Naive thymus-derived CD4-positive, alpha-beta T cell (primary cell): ENCODE measurements around the gene ZW10. TPM values are rescaled to one million over a fixed set of nuclear protein-coding genes. Genes with fewer than 3 reads are reported as not detected.
A peak's percentile ranks its signal among the peaks of the same experiment; 100 is the strongest.

Experiments used
- ATAC-seq: fragments of 150-1000 bp; cut with Tn5 transposase; 2 replicates; pipeline ENCODE4 v1.10.0; 2021; ENCODE audit warnings: mild to moderate bottlenecking, moderate library complexity
- CTCF ChIA-PET: fragments of 350-600 bp; sonication (Branson Sonifier 250); formaldehyde crosslinking; loops from one replicate; lab custom pipeline; 2021; ENCODE audit warnings: antibody characterized with exemption; lab: Charles Lee
- POLR2A ChIA-PET: fragments of 350-600 bp; sonication (Branson Sonifier 250); formaldehyde crosslinking; loops from one replicate; lab custom pipeline; 2021; ENCODE audit warnings: antibody characterized with exemption, inconsistent platforms; lab: Charles Lee
- DNase-seq, 9 donors: peaks; one replicate each; pipeline versions ENCODE4 v3.0.0 to v3.0.0-alpha.2; 2020 to 2022; ENCODE audit warnings: mixed read lengths in 1 of 9
- H3K27ac ChIP-seq: one replicate; pipeline ENCODE4 v1.7.0; 2013; ENCODE audit warnings: mild to moderate bottlenecking, low read depth, low read length, moderate library complexity
- H3K27me3 ChIP-seq, 2 donors: one replicate each; pipeline ENCODE4 v1.7.0; 2013; ENCODE audit warnings: low read length in 2 of 2, mild to moderate bottlenecking in 2 of 2, moderate library complexity in 2 of 2; ENCODE audit not compliant: control insufficient read depth in 2 of 2, insufficient read depth in 2 of 2
- H3K36me3 ChIP-seq, 3 experiments: 1 replicate in 2 of 3; 2 replicates in 1 of 3; pipeline ENCODE4 v1.7.0; 2013; ENCODE audit warnings: low read length in 3 of 3, mild to moderate bottlenecking in 3 of 3, moderate library complexity in 1 of 3; ENCODE audit not compliant: insufficient read depth in 3 of 3, control insufficient read depth in 2 of 3
- H3K4me1 ChIP-seq, 2 donors: one replicate each; pipeline ENCODE4 v1.7.0; 2013; ENCODE audit warnings: low read length in 2 of 2, mild to moderate bottlenecking in 2 of 2, moderate library complexity in 1 of 2; ENCODE audit not compliant: control insufficient read depth in 2 of 2, insufficient read depth in 2 of 2
- H3K4me3 ChIP-seq: 2 replicates; pipeline ENCODE4 v1.7.0; 2013; ENCODE audit warnings: mild to moderate bottlenecking, low read length
- H3K9me3 ChIP-seq, 3 experiments: 1 replicate in 2 of 3; 2 replicates in 1 of 3; pipeline ENCODE4 v1.7.0; 2013; ENCODE audit warnings: low read length in 3 of 3; ENCODE audit not compliant: control insufficient read depth in 2 of 3
- H3K27ac Mint-ChIP-seq, 9 donors: one replicate each; pipeline ENCODE4 v1.8.0; 2020 to 2022; ENCODE audit warnings: mixed read lengths in 9 of 9, mild to moderate bottlenecking in 8 of 9, moderate library complexity in 5 of 9, inconsistent platforms in 2 of 9
- H3K27me3 Mint-ChIP-seq, 5 donors: one replicate each; pipeline ENCODE4 v1.8.0; 2021 to 2022; ENCODE audit warnings: mixed read lengths in 5 of 5, mild to moderate bottlenecking in 1 of 5
- H3K36me3 Mint-ChIP-seq, 5 donors: one replicate each; pipeline ENCODE4 v1.8.0; 2020 to 2022; ENCODE audit warnings: mixed read lengths in 5 of 5, mild to moderate bottlenecking in 3 of 5, inconsistent platforms in 1 of 5
- H3K4me1 Mint-ChIP-seq, 7 donors: one replicate each; pipeline ENCODE4 v1.8.0; 2020 to 2022; ENCODE audit warnings: mixed read lengths in 7 of 7, mild to moderate bottlenecking in 3 of 7, inconsistent platforms in 1 of 7
- H3K4me3 Mint-ChIP-seq, 10 donors: one replicate each; pipeline ENCODE4 v1.8.0; 2020 to 2022; ENCODE audit warnings: mild to moderate bottlenecking in 10 of 10, mixed read lengths in 10 of 10, moderate library complexity in 6 of 10, inconsistent platforms in 2 of 10
- H3K9me3 Mint-ChIP-seq, 11 donors: one replicate each; pipeline ENCODE4 v1.8.0; 2020 to 2022; ENCODE audit warnings: mixed read lengths in 11 of 11, mild to moderate bottlenecking in 4 of 11, inconsistent platforms in 1 of 11, moderate library complexity in 1 of 11
- intact Hi-C, 2 donors: fragments of 100-400 bp; cut with micrococcal nuclease; formaldehyde crosslinking; loops; one replicate each; pipeline ENCODE4 v1.15.1; 2023
- polyA plus RNA-seq, 2 donors: library from polyadenylated mRNA; unstranded; fragments of 300-500 nt; fragmentation: Illumina TruSeq; gene quantifications; one replicate each; pipeline ENCODE4 v1.2.3, GENCODE V29; 2021
- total RNA-seq, 6 experiments: library from RNA in 5 of 6; stranded (reverse) in 5 of 6; gene quantifications; 1 replicate in 5 of 6; 2 replicates in 1 of 6; pipeline ENCODE4 v1.2.3 and lab custom pipeline; 2021 to 2026

ZW10 gene
- total and polyA plus RNA-seq, 7 experiments from 2014 or later, result 5.0 to 21.2 (median 10.6) TPM

DNA sequence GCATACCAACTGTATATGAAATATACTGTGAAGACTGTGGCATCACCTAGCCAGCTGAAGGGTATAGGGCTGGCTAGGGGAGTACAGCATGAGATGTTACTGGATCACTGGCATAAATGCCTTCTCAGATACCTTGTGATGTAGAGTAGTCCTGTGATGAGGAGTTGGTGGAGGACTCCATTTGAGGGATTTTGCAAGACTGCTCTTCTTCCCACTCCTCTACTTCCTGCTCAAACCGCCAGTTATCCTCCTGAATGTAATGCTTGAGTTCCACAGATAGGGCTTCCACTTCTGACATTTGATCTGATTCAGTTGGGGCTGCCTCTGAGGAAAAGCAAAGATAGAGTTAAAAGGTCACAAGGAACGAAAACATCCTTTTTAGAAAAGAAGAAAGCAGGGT is 35.4 kb upstream of the ZW10 start:
- Mint-ChIP-seq H3K9me3 (no peaks in the 10 kb centered on the region), H3K4me3 (no peak overlapping the region), H3K4me1 (peaks cover 0 to 2% (median 0%) of the 10 kb centered on the region in 7 donors), H3K27me3 (no peaks in the 10 kb centered on the region), H3K36me3 (peaks cover 6 to 71% (median 30%) of the 10 kb centered on the region in 5 donors), H3K27ac (no peak overlapping the region)
- Histone ChIP-seq H3K27me3 (no peaks in the 10 kb centered on the region), H3K4me3 (no peak overlapping the region), H3K9me3 (no peaks in the 10 kb centered on the region), H3K4me1 (no peaks in the 10 kb centered on the region), H3K36me3 (peaks cover 3 to 34% (median 14%) of the 10 kb centered on the region in 3 experiments), H3K27ac (no peak overlapping the region)
- ATAC-seq (no peak), DNase-seq (no peak)
- ChIA-PET CTCF (no interaction called here), POLR2A (no interaction called here)
- intact Hi-C loops, result no loop called here

DNA sequence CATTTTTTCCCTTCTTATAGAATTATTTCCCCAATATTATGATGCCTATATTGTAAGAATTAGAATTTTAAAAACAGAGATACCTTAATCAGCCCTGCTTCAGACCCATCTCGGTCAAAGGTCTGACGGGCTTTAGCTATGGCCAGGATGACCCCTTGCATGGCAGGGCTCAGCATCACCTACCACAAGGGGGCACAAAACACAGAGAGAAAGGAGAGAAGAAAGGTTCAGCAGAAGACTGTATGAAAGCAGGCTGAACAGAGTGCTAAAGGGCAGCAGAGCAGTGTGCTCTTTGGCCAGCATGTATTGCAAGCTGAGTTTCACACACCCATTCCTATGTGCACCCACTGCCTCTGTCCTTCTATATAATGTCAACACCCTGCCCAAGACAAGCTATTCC is 32.9 kb upstream of the ZW10 start:
- H3K4me3 ChIP-seq, result no peak overlapping the region
- Mint-ChIP-seq H3K36me3 (peaks cover 6 to 71% (median 29%) of the 10 kb centered on the region in 5 donors), H3K4me3 (no peak overlapping the region), H3K27ac (no peak overlapping the region), H3K27me3 (no peaks in the 10 kb centered on the region), H3K9me3 (no peaks in the 10 kb centered on the region), H3K4me1 (peaks cover 0 to 2% (median 0%) of the 10 kb centered on the region in 7 donors)
- ATAC-seq, result no peak
- H3K36me3 ChIP-seq, result peaks cover 3 to 56% (median 21%) of the 10 kb centered on the region in 3 experiments
- no peak for DNase-seq
- ChIA-PET POLR2A (interaction anchor here (0.6 kb wide), 1 partner anchor 596 kb away, joined by 6 read pairs; no protein-coding TSS in a partner anchor), CTCF (no interaction called here)
- no peaks in the 10 kb centered on the region for H3K27me3 ChIP-seq
- intact Hi-C loops, result loop anchor here (1.0 kb wide), 2 partner anchors 69 to 455 kb away; partner anchors contain the start of gene USP28 (in 1 of the 2)
- H3K4me1 ChIP-seq, result no peaks in the 10 kb centered on the region
- H3K27ac ChIP-seq, result no peak overlapping the region
- H3K9me3 ChIP-seq, result no peaks in the 10 kb centered on the region

DNA sequence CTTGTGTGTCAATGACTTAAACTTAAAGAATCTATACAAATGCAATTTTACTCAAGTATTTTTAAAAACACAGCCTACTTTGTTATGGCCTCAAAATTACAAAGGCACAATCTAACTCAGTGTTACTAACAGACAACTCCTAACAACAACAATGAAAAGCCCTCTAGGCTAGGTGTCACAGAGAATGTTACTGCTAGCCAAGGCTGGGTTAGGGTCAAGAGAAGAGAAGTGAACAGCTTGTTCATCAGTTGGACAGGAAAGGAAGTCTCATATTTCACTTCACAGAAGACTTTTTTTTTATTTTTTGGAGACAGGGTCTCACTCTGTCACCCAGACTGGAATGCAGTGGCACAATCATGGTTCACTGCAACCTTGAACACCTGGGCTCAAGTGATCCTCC is 32.1 kb upstream of the ZW10 start:
- ATAC-seq, result no peak
- CTCF ChIA-PET, result interaction anchor here (0.7 kb wide), 1 partner anchor 20 kb away, joined by 4 read pairs; no protein-coding TSS in a partner anchor
- Histone ChIP-seq H3K9me3 (no peaks in the 10 kb centered on the region), H3K36me3 (peaks cover 3 to 61% (median 21%) of the 10 kb centered on the region in 3 experiments), H3K27ac (no peak overlapping the region), H3K4me3 (no peak overlapping the region), H3K27me3 (no peaks in the 10 kb centered on the region), H3K4me1 (no peaks in the 10 kb centered on the region)
- Mint-ChIP-seq H3K27ac (no peak overlapping the region), H3K36me3 (peaks cover 6 to 71% (median 30%) of the 10 kb centered on the region in 5 donors), H3K4me1 (peaks cover 0 to 2% (median 0%) of the 10 kb centered on the region in 7 donors), H3K27me3 (no peaks in the 10 kb centered on the region), H3K4me3 (no peak overlapping the region), H3K9me3 (no peaks in the 10 kb centered on the region)
- POLR2A ChIA-PET, result no interaction called here
- intact Hi-C loops, result loop anchor here (1.0 kb wide), 2 partner anchors 70 to 456 kb away; partner anchors contain the start of gene USP28 (in 1 of the 2)
- no peak for DNase-seq

DNA sequence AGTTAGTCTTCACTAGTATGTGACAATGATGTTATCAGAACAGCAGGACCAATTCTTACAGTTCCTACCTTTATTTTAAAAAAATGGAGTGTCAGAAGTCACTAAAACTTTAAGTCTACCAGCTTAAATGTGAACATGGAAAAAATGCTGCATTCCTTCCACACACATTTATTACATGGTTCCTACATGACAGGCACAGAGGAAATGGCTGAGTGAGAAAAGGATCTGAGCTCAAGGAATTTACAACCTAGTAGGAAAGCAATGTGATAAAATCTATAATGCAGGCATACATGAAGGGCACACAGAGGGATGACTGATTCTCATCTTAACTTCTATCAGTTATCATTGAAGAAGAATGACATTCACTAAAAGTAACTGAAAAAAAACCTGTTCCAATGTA is 29.1 kb upstream of the ZW10 start:
- Mint-ChIP-seq H3K27me3 (no peaks in the 10 kb centered on the region), H3K27ac (peak overlapping the region in 1 of 9 donors; percentile 2), H3K9me3 (no peaks in the 10 kb centered on the region), H3K4me3 (no peak overlapping the region), H3K36me3 (peaks cover 0 to 60% (median 25%) of the 10 kb centered on the region in 5 donors), H3K4me1 (peaks cover 0 to 2% (median 0%) of the 10 kb centered on the region in 7 donors)
- Histone ChIP-seq H3K36me3 (peaks cover 0 to 60% (median 16%) of the 10 kb centered on the region in 3 experiments), H3K27ac (no peak overlapping the region), H3K27me3 (no peaks in the 10 kb centered on the region), H3K4me3 (no peak overlapping the region), H3K9me3 (no peaks in the 10 kb centered on the region), H3K4me1 (no peaks in the 10 kb centered on the region)
- ChIA-PET POLR2A (no interaction called here), CTCF (no interaction called here)
- no peak for DNase-seq
- intact Hi-C loops, result no loop called here
- no peak for ATAC-seq

DNA sequence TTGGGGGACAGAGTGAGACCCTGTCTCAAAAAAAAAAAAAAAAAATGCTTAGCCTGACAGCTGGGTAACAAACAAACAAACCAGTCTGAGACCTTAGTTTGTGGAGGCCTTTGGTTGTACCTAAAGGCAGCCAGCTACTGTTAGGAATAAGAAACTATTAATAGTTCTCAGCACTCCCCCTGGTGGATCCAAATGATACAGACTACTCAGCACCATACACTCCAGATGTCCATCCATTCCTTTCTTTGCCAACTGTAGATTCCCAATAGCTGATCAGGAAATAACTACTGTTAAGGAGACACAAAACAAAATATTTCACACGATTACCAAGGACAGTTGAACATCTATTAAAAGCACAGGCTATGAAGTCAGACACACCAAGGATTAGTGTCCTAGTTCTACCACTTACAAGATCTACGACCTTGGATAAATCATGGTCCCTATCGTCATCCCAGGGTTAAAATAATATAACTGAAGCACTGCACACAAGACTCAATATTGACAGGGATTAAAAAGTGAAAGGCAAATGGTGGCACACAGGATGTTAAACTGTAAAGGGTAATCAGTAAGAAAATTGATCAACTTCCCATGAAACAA is 23.3 kb upstream of the ZW10 start:
- Mint-ChIP-seq H3K27me3 (no peaks in the 10 kb centered on the region), H3K36me3 (peaks cover 0 to 25% (median 12%) of the 10 kb centered on the region in 5 donors), H3K4me3 (no peak overlapping the region), H3K4me1 (no peaks in the 10 kb centered on the region), H3K9me3 (peaks cover 0 to 3% (median 0%) of the 10 kb centered on the region in 11 donors), H3K27ac (no peak overlapping the region)
- ATAC-seq, result peak; percentile 75
- intact Hi-C loops, result loop anchor here (1.0 to 5.0 kb wide), 3 partner anchors 24 to 1579 kb away; partner anchors contain the start of gene ZW10 (in 1 of the 2)
- Histone ChIP-seq H3K27me3 (no peaks in the 10 kb centered on the region), H3K27ac (no peak overlapping the region), H3K9me3 (no peaks in the 10 kb centered on the region), H3K36me3 (peaks cover 0 to 20% (median 0%) of the 10 kb centered on the region in 3 experiments), H3K4me3 (no peak overlapping the region), H3K4me1 (no peaks in the 10 kb centered on the region)
- CTCF ChIA-PET, result interaction anchor here (0.7 to 2.0 kb wide), 5 partner anchors 10 to 1571 kb away, joined by 3 to 8 read pairs (median 5); partner anchors contain the start of gene PTS
- peak in 4 of 9 donors; percentile 7 to 24 (median 14) for DNase-seq
- POLR2A ChIA-PET, result no interaction called here

DNA sequence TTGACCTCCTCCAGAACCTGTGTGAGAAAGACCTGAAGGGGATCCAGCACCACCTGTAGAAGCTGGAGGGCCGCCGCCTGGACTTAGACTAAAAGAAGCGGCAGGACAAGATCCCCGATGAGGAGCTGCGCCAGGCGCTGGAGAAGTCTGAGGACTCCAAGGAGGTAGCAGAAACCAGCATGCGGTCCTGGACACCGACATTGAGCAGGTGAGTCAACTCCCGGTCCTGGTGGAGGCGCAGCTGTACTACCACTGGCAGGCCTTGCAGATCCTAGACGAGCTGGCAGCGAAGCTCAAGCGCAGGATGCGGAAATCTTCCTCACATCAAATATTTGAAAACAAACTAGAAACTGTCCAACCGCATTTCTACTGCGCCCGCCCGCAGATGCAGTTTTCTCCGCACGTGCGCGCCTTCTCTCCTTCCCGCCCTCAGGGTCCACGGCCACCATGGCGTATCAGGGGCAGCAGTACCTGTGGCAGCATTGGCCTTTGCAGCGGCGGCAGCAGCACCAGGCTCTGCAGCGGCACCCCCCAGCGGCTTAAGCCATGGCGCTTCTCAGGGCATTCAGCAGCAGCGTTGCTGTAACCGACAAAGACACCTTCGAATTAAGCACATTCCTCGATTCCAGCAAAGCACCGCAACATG is 16.3 kb upstream of the ZW10 start:
- DNase-seq (no peak), ATAC-seq (no peak)
- Mint-ChIP-seq H3K36me3 (no peaks in the 10 kb centered on the region), H3K4me1 (no peaks in the 10 kb centered on the region), H3K9me3 (peaks cover 0 to 1% (median 0%) of the 10 kb centered on the region in 11 donors), H3K27me3 (peaks cover 4 to 13% (median 10%) of the 10 kb centered on the region in 5 donors), H3K27ac (no peak overlapping the region), H3K4me3 (no peak overlapping the region)
- H3K9me3 ChIP-seq, result no peaks in the 10 kb centered on the region
- no peak overlapping the region for H3K27ac ChIP-seq
- no peaks in the 10 kb centered on the region for H3K4me1 ChIP-seq
- no peaks in the 10 kb centered on the region for H3K27me3 ChIP-seq
- ChIA-PET CTCF (no interaction called here), POLR2A (no interaction called here)
- no peak overlapping the region for H3K4me3 ChIP-seq
- intact Hi-C loops, result no loop called here
- no peaks in the 10 kb centered on the region for H3K36me3 ChIP-seq
